Body of pancreas (tissue), 4 donors: ENCODE results near the gene KRTAP10-4. TPM values are rescaled to one million over a fixed set of nuclear protein-coding genes. Genes with fewer than 3 reads are reported as not detected.

Source experiments
- ATAC-seq: fragments of 150-250 bp; one replicate; pipeline ENCODE4 v1.9.1; 2016
- DNase-seq, 4 donors: peaks; one replicate each; pipeline ENCODE4 v3.0.0-alpha.2; 2019
- H3K27ac ChIP-seq, 4 donors: fragments of 200-600 bp; sonication (generic); 1 replicate in 3 of 4; 2 replicates in 1 of 4; pipeline versions ENCODE4 v1.5.1 to v1.6.1; 2016 to 2019; ENCODE audit warnings: mild to moderate bottlenecking in 1 of 4, mixed read lengths in 1 of 4, moderate library complexity in 1 of 4
- H3K27me3 ChIP-seq, 2 donors: fragments of 200-600 bp; sonication (generic); one replicate each; pipeline ENCODE4 v1.6.0; 2016; ENCODE audit warnings: mild to moderate bottlenecking in 1 of 2
- H3K36me3 ChIP-seq, 2 donors: fragments of 200-600 bp; sonication (generic); replicated peaks in 1 of 2; 2 replicates each; pipeline ENCODE4 v1.5.1; 2016; ENCODE audit warnings: low read depth in 2 of 2; ENCODE audit not compliant: insufficient read depth in 1 of 2
- H3K4me1 ChIP-seq: fragments of 200-600 bp; sonication (generic); one replicate; pipeline ENCODE4 v1.6.0; 2016
- H3K4me3 ChIP-seq, 2 donors: fragments of 200-600 bp; sonication (generic); 1 replicate in 1 of 2; 2 replicates in 1 of 2; pipeline ENCODE4 v1.5.1; 2016 to 2019
- H3K9me3 ChIP-seq, 3 donors: fragments of 200-600 bp; sonication (generic); 1 replicate in 2 of 3; 2 replicates in 1 of 3; pipeline ENCODE4 v1.5.1; 2016
- CTCF ChIP-seq, 7 experiments: fragments of 450-650 bp in 4 of 7; fragments of 200-600 bp in 3 of 7; sonication (generic) in 3 of 7; IDR thresholded peaks; one replicate each; pipeline ENCODE4 v1.5.1; 2016 to 2019; ENCODE audit warnings: antibody characterized with exemption in 7 of 7
- POLR2A ChIP-seq, 3 donors: fragments of 450-650 bp; IDR thresholded peaks; one replicate each; pipeline ENCODE4 v1.6.1; 2016; ENCODE audit warnings: antibody characterized with exemption in 3 of 3, mild to moderate bottlenecking in 2 of 3
- WGBS, 2 donors: methylation state at CpG; one replicate each; pipeline ENCODE4 v1.1.5; 2017; 5-methylcytosine and 5-hydroxymethylcytosine counted together
- intact Hi-C: fragments of 100-400 bp; cut with DNase I; formaldehyde crosslinking; loops from one replicate; pipeline ENCODE4 v1.15.1; 2023
- total RNA-seq, 2 donors: library from RNA; depleted of rRNA; stranded (reverse); fragments of >200 nt; gene quantifications; one replicate each; pipeline ENCODE4 v1.1.0, GENCODE V29; 2016

The KRTAP10-4 gene
- total RNA-seq, 2 donors from 2014 or later = not detected

- Histone ChIP-seq H3K36me3 (no peaks in the 10 kb centered on the region), H3K27me3 (no peaks in the 10 kb centered on the region), H3K4me1 (no peaks in the 10 kb centered on the region), H3K9me3 (no peaks in the 10 kb centered on the region), H3K27ac (no peak overlapping the region), H3K4me3 (no peak overlapping the region)
- intact Hi-C loops = no loop called here
- ATAC-seq (no peak), DNase-seq (no peak)
- 79 to 89% methylated on average over 14 to 16 of the region's 16 CpGs for WGBS, 2 donors
- TF ChIP-seq POLR2A (IDR thresholded peaks at IDR 0.05) (no peak), CTCF (IDR thresholded peaks at IDR 0.05) (no peak)
Measured at GRCh38 chr21:44532712-44533111, 40.8 kb upstream of the KRTAP10-4 start.

DNA sequence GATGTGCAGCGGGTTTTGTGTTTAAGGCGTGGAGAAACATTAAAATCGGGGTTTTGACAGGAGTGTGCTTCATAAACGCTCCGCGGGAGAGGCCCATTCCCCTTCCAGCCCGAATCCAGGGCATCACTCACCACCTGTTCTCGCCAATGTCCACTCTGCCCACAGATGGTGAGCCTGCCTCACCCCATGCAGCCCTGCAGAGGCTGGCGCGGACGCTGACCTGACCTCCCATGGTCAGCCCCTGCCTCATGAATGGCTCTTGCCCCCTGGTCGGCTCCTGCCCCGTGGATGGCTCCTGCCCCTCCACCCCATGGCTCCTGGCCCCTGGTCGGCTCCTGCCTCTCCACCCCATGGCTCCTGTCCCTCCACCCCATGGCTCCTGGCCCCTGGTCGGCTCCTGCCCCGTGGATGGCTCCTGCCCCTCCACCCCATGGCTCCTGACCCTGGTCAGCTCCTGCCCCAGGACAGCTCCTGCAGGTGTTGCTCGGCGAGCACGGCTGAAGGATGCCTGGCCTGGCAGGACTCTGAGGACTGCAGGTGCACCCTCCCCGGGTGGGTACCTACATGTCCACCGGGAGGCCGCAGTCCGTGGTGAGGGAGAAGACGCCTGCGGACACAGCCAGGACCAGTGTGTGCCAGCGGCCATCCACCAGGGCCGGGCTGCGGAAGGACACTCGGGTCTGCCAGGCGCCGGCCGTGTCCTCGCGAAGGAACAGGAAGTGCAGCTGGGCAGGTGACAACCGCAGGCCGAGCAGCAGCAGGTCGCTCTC, 40.2 kb upstream of the KRTAP10-4 start:
- Histone ChIP-seq H3K27ac (no peak overlapping the region), H3K4me1 (no peaks in the 10 kb centered on the region), H3K36me3 (no peaks in the 10 kb centered on the region), H3K4me3 (no peak overlapping the region), H3K27me3 (no peaks in the 10 kb centered on the region), H3K9me3 (no peaks in the 10 kb centered on the region)
- DNase-seq (peak in 1 of 4 donors; percentile 12), ATAC-seq (no peak)
- intact Hi-C loops = no loop called here
- 76 to 78% methylated on average over 19 to 31 of the region's 37 CpGs for WGBS, 2 donors
- TF ChIP-seq CTCF (IDR thresholded peaks at IDR 0.05) (no peak), POLR2A (IDR thresholded peaks at IDR 0.05) (no peak)

DNA sequence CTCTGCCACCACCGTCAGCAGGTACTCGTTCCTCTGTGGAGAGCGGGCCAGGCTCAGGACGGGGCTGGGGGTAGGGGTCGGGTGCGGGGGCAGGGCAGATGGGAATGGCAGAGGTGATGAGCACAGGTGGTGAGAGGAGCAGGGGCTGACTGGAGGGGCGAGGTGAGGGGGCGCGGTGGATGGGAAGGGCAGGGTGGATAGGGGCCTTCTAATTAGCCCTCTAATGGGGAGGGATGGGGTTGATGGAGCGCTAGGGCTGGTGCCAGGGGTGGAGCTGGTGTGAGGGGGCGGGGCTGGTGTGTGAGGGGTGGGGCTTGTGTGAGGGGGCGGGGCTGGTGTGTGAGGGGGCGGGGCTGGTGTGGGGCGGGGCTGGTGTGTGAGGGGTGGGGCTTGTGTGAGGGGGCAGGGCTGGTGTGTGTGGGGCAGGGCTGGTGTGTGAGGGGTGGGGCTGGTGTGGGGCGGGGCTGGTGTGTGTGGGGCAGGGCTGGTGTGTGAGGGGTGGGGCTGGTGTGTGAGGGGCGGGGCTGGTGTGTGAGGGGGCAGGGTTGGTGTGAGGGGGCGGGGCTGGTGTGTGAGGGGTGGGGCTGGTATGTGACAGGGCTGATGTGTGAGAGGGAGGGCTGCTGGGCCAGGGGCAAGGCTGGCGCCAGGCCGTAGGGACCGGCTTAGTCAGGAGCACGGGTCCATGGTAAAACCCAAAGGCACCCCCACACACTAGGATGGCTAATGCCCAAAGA, 39.5 kb upstream of the KRTAP10-4 start:
- no peaks in the 10 kb centered on the region for H3K36me3 ChIP-seq
- no peaks in the 10 kb centered on the region for H3K9me3 ChIP-seq
- intact Hi-C loops = no loop called here
- WGBS, 2 donors = 70 to 85% methylated on average over 12 to 13 of the region's 21 CpGs
- H3K4me1 ChIP-seq = no peaks in the 10 kb centered on the region
- H3K4me3 ChIP-seq = no peak overlapping the region
- DNase-seq (peak in 1 of 4 donors; percentile 6), ATAC-seq (no peak)
- no peaks in the 10 kb centered on the region for H3K27me3 ChIP-seq
- no peak overlapping the region for H3K27ac ChIP-seq
- no peak for TF ChIP-seq POLR2A (IDR thresholded peaks at IDR 0.05)
- TF ChIP-seq CTCF (IDR thresholded peaks at IDR 0.05) = no peak

DNA sequence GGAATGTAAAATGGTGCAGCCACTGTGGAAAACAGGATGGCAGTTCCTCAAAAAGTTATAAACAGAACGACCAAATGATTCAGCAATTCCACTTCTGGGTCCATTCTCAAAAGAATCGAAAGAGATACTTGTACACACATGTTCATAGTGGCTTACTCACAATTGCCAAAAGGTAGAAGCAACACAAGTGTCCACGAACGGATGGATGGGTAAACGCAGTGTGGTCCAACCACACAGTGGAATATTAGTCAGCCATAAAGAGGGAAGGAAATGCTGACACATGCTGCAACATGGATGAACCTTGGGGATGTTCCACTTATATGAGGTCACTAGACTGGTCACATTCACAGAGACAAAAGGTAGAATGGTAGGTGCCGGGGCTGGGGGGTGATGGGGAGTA, 38.8 kb upstream of the KRTAP10-4 start:
- ATAC-seq (no peak), DNase-seq (no peak)
- Histone ChIP-seq H3K4me3 (no peak overlapping the region), H3K9me3 (no peaks in the 10 kb centered on the region), H3K4me1 (no peaks in the 10 kb centered on the region), H3K27me3 (no peaks in the 10 kb centered on the region), H3K36me3 (no peaks in the 10 kb centered on the region), H3K27ac (no peak overlapping the region)
- WGBS, 2 donors = 81 to 86% methylated on average over 6 of the region's 6 CpGs
- intact Hi-C loops = no loop called here
- no peak for TF ChIP-seq CTCF (IDR thresholded peaks at IDR 0.05)
